ENCODE data around the gene C5AR2.
"Not testable (repeated sequence)": the region's sequence is repeated elsewhere in the genome, so short reads cannot be mapped to it uniquely, and the experiment has no call there.

C5AR2 gene

DNA sequence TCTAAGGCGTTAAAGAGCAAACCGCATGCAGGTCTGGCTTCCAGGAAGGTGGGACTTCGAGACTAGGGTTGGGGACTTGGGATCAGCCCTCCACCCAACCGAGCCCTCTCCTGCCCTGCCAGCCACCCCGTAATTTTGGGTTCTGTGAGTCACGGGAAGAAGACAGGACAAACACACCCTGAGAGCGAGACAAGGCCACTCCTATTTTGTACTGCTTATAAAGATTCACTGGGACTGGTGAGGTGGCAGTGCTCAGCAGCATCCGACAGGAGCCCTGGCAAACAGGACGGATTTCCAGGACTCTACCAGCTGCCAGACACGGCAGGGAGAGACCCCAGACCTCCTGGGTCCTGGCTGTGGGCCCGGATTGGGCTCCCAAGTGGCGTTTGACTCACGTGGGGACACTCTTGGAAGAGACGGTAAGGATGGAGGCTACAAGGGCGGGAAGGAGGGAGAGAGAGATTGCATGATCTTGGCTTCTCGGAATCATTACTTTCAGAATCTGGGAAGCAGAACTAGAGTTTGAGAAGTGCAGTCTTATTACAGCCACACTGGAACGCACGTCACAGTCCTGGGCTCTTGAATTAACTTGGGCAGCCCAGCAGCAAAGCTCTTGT, at the start of gene C5AR2:
Gene C5AR2 (plus strand): TSS at position 245 of the 617 bp plus-strand sequence. CDS start 8,625 bp downstream, outside the sequence.
- Histone ChIP-seq H3K27ac (peak within 1 kb of the TSS in 17 of 21 experiments; percentile 2 to 84 (median 39)), H3K4me3 (no peak within 1 kb of the TSS)

DNA sequence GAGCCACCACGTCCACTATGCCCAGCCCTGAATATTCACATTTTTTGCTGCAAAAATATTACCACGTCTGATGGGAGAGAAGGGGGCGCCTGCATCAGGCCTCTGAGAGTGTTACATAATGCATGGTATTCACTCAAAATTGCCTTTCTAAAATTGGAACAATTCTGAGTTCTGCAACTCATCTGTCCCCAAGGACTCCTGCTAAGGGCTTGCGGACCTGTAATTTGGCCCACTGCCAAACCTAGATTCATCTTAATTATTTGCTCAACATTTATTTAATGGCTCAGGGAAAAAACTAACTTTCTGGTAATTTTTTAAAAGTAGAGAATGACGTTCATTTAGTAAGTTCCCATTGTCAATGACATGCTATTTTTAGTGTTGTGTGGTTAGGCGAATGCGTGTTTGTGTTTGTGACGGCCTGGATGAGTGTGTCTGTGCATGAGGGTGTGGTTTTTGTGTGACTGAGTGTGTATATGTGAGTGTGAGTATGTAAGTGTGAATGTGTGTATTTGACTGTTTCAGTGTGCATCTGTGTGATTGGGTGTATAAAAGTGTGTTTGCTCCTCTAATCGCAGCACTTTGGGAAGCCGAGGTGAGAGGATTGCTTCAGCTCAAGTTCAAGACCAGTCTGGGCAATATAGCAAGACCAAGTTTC, 48.4 kb upstream of the C5AR2 start:
- Histone ChIP-seq H3K4me3 (no peak overlapping the region), H3K27ac (no peak overlapping the region)

DNA sequence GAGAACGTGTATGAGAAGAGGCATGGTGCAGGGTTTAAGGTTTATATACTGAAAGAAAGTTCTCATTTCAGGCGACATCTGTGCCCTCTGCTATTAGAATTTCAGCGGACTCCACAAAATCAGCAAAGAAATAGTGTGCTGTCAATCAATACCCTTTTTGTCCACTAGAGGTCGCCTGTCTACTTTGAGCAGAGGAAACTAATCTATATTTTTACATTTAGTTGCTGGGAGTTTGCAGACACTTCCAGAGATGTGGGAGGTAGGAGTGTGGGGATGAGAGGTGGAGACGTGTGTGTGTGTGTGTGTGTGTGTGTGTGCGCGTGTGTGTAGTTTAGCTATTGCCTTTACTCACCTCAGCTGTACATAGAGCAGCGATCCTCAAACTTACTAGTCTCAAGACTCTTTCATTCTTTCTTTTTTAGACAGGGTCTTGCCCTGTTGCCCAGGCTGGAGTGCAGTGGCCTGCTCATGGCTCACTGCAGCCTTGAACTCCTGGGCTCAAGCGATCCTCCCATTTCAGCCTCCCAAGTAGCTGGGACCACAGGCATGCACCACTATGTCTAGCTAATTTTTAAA, 47.6 kb upstream of the C5AR2 start:
- no peak overlapping the region for H3K4me3 ChIP-seq
- no peak overlapping the region for H3K27ac ChIP-seq

DNA sequence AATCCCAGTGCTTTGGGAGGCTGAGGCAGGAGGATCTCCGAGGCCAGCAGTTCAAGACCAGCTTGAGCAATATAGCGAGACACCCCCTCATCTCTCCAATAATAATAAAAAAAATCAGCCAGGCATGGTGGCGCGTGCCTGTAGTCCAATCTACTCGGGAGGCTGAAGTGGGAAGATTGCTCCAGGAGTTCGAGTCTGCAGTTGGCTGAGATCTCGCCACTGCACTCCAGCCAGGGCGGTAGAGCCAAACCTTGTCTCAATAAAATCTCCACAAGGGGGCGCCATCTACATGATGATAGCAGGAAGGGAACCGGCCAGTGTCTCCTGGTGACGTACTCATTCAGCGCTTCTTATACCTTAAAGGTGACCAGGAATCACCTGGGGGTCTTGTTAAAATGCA, 35.9 kb upstream of the C5AR2 start:
- H3K27ac ChIP-seq, result no peak overlapping the region
- H3K4me3 ChIP-seq, result no peak overlapping the region

DNA sequence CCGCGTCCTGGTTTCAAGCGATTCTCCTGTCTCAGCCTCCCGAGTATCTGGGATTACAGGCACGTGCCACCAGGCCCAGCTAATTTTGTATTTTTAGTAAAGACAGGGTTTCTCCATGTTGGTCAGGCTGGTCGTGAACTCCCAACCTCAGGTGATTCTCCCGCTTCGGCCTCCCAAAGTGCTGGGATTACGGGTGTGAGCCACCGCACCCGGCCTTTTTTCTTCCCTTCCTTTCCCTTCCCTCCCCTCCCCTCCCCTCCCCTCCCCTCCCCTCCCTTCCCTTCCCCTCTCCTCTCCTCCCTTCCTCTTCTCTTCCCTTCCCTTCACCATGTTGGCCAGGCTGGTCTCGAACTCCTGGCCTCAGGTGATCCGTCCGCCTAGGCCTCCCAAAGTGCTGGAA, 31.1 kb upstream of the C5AR2 start:
- H3K27ac ChIP-seq, result not testable (repeated sequence)

DNA sequence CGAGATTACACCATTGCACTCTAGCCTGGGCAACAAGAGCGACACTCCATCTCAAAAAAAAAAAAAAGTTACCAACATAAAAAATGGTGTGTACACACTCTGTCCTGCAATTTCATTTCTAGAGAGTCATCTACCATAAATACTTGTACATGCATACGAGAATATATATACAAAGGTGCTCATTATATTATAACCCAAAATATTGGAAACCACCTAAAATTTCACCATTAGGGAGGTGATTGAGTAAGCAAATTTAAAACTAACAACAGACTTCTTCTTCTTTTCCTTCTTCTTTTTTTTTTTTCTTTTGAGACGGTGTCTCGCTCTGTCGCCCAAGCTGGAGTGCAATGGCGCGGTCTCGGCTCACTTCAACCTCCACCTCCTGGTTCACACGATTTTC, 29.7 kb upstream of the C5AR2 start:
- Histone ChIP-seq H3K4me3 (no peak overlapping the region), H3K27ac (no peak overlapping the region)

More for the DNA sequence above, 31.1 kb upstream of the C5AR2 start:
- not testable (repeated sequence) for H3K4me3 ChIP-seq

DNA sequence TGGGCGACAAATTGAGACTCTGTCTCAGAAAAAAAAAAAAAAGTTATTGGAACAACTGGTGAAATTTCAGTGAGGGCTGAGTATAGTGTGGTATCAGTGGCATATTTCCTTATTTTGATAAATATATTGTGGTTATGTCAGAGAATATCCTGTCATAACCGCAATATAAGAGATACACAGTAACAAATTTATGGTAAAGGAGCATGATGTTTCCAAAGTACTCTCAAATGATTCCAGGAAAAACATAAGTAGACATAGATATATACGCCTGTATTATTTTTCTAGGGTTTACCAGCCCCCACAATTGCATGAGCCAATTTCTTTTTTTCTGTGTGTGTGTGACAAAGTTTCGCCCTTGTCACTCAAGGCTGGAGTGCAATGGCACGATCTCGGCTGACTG, 28.0 kb upstream of the C5AR2 start:
- Histone ChIP-seq H3K27ac (no peak overlapping the region), H3K4me3 (no peak overlapping the region)

DNA sequence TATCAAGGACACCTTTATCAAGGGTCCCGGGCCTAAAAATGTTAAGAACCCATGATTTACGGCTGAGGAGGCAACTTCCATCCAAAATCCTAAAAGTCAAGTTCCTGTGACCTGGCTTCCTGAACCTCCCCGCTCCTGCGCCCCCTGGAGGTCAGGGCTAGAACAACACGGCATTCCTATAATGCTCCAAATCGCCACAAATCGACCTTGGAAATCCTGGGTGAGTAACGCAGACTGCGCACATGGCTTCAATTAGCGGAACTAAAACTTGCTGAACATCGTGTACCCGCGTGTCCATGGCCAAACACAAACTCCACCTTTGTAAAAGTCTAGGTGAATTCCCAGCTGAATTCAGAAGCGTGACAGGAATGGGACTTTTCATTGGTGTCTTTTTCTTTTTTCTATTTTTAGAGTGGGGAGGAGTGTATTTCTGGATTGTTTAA, 26.6 kb upstream of the C5AR2 start:
- H3K4me3 ChIP-seq, result no peak overlapping the region

DNA sequence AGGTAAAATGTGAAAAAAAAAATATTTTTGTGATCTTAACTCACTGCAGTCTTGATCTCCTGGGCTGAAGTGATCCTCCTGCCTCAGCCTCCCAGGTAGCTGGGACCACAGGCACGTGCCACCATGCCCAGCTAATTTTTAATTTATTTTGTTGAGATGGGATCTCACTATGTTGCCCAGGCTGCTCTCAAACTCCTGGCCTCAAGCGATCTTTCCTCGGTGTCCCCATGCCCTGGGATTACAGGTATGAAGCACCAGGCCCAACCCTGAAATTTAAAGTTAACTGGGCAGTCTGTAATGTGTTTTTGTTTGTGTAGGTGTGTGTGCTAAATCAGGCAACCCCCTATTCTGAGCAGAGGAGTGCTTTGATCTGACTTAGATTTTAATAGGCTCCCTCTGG, 25.7 kb upstream of the C5AR2 start:
- no peak overlapping the region for H3K4me3 ChIP-seq
- no peak overlapping the region for H3K27ac ChIP-seq

More for the DNA sequence above, 26.6 kb upstream of the C5AR2 start:
- H3K27ac ChIP-seq, result no peak overlapping the region

DNA sequence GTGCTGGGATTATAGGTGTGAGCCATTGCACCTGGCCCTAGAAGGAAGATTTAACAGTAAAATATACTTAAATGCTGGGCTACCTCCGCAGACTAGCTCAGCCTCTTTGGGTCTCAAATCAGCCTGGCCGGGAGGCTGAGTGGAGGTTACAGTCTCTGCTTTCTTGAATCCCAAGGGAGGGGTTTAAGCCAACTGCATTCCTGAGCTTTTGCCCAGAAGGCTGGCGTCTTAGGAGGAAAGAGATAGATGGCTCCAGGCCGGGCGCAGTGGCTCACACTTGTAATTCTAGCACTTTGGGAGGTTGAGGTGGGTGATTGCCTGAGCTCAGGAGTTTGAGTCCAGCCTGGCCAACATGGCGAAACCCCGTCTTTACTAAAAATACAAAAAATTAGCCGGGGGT, 22.9 kb upstream of the C5AR2 start:
- Histone ChIP-seq H3K27ac (peak overlapping the region in 1 of 21 experiments; percentile 5), H3K4me3 (no peak overlapping the region)

DNA sequence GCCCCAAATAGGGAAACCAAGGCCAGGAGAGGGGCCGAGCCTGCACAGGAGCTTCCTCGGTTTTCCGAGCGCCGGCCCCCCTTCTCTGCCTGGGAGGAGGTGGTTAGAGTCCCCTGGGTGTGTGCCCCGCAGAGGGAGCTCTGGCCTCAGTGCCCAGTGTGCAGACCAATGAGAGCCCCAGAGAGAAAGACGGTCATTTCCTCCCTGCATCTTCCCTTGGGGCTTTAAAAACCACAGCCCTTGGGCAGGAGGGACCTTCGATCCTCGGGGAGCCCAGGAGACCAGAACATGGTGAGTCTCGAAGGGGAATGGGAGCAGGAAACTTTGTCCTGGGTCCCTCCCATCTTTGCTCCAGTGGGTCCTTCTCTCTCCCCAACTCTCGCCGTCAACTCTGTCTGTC, 22.4 kb upstream of the C5AR2 start, which contains the start of gene C5AR1:
Gene C5AR1 (plus strand): TSS at position 254 of the 400 bp plus-strand sequence. CDS start 35 bp downstream, at position 289.
- peak within 1 kb of the TSS in 8 of 21 experiments; percentile 10 to 76 (median 42) for H3K27ac ChIP-seq
- H3K4me3 ChIP-seq, result peak within 1 kb of the TSS in 4 of 7 experiments; percentile 10 to 20 (median 18)

DNA sequence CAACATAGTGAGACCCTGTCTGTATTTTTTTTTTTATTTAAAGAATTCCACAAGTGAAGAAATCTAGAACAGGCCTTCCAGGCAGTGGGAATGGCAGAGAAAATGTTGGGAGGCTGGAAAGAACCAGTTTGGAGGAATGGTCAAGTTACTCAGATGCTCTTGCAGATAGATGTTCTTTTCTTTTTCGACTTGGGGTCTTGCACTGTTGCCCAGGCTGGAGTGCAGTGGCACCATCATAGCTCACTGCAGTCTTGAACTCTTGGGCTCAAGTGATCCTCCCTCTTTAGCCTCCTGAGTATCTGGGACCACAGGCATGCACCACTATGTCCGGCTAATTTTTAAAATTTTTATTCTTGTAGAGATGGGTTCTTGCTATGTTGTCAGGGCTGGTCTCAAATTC, 21.7 kb upstream of the C5AR2 start:
- H3K4me3 ChIP-seq, result peak overlapping the region in 3 of 7 experiments; percentile 17 to 20 (median 19)
- H3K27ac ChIP-seq, result peak overlapping the region in 8 of 21 experiments; percentile 10 to 76 (median 42)

DNA sequence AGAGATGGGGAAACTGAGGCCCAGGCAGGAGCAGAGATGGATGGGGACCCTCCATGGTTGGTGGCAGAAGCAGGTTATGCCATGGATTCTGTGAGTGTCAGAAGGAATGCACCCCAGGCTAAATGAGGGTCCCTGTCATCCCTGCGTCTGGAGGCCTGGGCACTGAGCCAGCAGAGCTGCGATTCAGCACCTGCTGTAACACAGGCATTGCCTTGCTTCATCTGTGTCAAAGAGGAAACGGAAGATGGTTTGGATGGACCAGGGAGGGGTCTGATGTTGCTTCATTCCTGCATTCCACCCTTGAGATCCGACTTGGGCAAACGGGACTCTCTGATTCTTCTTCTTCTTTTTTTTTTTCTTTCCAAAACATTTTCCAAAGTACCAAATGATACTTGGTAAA, 21.2 kb upstream of the C5AR2 start:
- peak overlapping the region in 3 of 21 experiments; percentile 37 to 59 (median 54) for H3K27ac ChIP-seq
- H3K4me3 ChIP-seq, result peak overlapping the region in 2 of 7 experiments; percentile 19 to 20

DNA sequence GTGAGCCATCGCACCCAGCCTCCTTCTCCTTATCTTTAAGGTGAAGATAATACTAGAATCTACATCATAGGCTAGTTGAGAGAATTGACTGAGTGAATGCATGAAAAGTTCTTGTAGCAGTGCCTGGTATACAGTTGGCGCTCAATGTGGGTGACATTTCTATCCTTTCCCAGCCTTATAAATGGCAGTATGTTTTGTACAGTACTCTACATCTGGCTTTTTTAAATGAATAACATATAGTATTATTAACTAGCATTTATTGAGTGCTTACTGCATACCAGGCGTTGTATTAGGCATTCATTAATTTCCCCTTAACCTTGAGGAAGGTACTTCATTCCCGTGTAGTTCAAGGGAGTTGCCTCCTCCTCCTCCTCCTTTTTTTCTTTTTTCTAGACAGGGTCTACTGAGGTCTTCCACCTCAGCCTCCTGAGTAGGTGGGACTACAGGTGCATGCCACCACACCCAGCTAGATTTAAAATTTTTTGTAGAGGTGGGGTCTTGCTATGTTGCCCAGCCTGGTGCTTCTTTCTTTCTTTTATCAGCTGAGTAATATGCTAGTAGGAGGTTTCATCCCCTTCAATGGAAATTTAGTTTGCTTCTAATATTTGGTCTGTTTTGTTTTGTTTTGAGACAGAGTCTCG, 19.5 kb upstream of the C5AR2 start:
- H3K27ac ChIP-seq, result no peak overlapping the region
- H3K4me3 ChIP-seq, result no peak overlapping the region

DNA sequence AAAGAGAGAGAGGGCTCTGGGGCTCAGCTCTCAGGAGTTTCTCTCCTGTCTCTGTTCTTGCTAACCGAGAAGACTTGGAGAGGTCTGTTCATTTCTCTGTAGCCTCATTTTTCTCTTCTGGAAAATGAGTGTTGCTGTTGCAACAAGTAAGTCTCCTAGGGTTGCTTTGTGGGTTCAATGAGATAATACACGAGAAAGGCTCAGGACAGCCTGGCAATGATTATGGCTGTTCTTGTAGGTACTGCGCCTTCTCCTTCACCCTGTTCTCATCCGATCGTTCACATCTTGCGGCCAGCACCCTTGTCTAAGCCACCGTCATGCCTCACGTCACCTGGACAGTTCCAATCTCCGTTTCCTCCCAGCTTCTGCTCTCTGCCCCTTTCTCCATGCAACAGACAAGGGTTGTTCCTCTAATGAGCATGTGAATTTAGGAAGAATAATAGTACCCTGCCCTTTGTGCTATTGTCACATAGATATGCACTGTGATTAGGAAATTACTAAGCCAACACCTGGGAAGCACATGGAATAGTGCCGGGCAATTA, 18.1 kb upstream of the C5AR2 start:
- Histone ChIP-seq H3K27ac (peak overlapping the region in 3 of 21 experiments; percentile 11 to 37 (median 19)), H3K4me3 (no peak overlapping the region)

DNA sequence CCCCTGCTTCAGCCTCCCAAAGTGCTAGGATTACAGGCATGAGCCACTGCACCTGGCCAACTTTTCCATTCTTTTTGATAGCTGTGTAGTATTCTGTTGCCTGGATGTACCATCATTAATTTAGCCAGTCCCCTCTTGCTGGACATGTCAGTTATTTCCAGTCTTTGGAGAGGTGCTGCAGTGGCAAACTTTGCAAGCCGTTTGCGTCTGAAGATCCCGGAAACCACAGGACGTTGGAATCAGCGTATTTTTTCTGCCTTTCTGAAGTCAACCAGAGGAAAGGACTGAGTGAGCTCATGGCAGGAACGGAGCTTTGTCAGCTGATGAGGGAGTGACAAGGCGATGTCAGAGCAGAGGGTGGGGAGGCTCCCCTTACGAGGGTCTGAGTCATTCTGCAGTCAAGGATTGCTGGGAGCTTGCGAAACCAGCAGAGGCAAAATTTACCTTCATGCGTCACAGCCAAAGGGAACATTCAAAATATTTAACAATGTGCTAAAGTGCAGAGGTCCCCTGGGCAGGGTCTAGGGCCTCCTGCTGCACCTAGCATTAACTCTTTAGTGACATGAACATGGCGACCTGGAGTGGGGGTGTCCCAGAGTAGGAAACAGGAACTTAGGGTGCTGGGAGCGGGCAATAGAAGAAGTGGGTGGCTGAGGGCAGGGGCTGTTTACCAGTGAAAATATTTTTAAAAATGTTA, 16.7 kb upstream of the C5AR2 start:
- H3K4me3 ChIP-seq, result no peak overlapping the region
- H3K27ac ChIP-seq, result peak overlapping the region in 9 of 21 experiments; percentile 4 to 67 (median 33)

DNA sequence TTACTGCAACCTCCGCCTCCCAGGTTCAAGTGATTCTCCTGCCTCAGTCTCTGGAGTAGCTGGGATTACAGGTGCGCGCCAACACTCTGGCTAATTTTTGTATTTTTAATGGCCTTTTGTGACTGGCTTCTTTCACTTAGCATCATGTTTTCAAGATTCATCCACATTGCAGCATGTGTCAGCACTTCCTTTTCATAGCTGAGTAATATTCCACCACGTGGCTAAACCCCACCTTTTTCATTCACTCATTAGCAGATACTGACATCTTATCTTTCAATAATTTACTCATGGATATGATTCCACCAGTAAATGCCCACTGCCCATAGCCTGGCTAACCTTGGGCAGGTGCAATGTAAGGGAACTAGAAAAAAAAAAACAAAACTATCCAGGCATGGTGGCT, 15.5 kb upstream of the C5AR2 start:
- peak overlapping the region in 1 of 21 experiments; percentile 67 for H3K27ac ChIP-seq
- H3K4me3 ChIP-seq, result no peak overlapping the region

DNA sequence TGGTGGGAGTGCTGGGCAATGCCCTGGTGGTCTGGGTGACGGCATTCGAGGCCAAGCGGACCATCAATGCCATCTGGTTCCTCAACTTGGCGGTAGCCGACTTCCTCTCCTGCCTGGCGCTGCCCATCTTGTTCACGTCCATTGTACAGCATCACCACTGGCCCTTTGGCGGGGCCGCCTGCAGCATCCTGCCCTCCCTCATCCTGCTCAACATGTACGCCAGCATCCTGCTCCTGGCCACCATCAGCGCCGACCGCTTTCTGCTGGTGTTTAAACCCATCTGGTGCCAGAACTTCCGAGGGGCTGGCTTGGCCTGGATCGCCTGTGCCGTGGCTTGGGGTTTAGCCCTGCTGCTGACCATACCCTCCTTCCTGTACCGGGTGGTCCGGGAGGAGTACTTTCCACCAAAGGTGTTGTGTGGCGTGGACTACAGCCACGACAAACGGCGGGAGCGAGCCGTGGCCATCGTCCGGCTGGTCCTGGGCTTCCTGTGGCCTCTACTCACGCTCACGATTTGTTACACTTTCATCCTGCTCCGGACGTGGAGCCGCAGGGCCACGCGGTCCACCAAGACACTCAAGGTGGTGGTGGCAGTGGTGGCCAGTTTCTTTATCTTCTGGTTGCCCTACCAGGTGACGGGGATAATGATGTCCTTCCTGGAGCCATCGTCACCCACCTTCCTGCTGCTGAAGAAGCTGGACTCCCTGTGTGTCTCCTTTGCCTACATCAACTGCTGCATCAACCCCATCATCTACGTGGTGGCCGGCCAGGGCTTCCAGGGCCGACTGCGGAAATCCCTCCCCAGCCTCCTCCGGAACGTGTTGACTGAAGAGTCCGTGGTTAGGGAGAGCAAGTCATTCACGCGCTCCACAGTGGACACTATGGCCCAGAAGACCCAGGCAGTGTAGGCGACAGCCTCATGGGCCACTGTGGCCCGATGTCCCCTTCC, 11.8 kb upstream of the C5AR2 start:
- Histone ChIP-seq H3K4me3 (no peak overlapping the region), H3K27ac (no peak overlapping the region)
